ENCODE data around the gene SH3YL1.

The SH3YL1 gene

GRCh38 chr2:263774-264492, at the start of gene SH3YL1:
SH3YL1 (minus strand) TSS chr2:264032; CDS start chr2:263984, 48 bp downstream.
- DNase-seq (ENCODE audit: low read depth): peak; percentile 45

- no peak for DNase-seq (ENCODE audit: low read depth)
Observed at GRCh38 chr2:310994-311393, 47.2 kb upstream of the SH3YL1 start.

- DNase-seq (ENCODE audit: low read depth): no peak
Observed at GRCh38 chr2:309954-310510, 46.2 kb upstream of the SH3YL1 start.

- DNase-seq (ENCODE audit: low read depth): no peak
Observed at GRCh38 chr2:309148-309953, 45.5 kb upstream of the SH3YL1 start.

- DNase-seq (ENCODE audit: low read depth): no peak
Observed at GRCh38 chr2:305366-305765, 41.5 kb upstream of the SH3YL1 start.

GRCh38 chr2:296354-296753, 32.5 kb upstream of the SH3YL1 start:
- DNase-seq (ENCODE audit: low read depth): no peak

GRCh38 chr2:295090-295489, 31.3 kb upstream of the SH3YL1 start:
- no peak for DNase-seq (ENCODE audit: low read depth)

GRCh38 chr2:290090-290722, 26.4 kb upstream of the SH3YL1 start:
- no peak for DNase-seq (ENCODE audit: low read depth)

GRCh38 chr2:289362-290089, 25.7 kb upstream of the SH3YL1 start:
- no peak for DNase-seq (ENCODE audit: low read depth)

GRCh38 chr2:288758-289361, 25.0 kb upstream of the SH3YL1 start:
- DNase-seq (ENCODE audit: low read depth): no peak

- no peak for DNase-seq (ENCODE audit: low read depth)
Observed at GRCh38 chr2:287911-288757, 24.3 kb upstream of the SH3YL1 start, which contains the start of gene ALKAL2. ALKAL2 (minus strand) TSS chr2:288091; CDS start chr2:287835, 256 bp downstream.

- DNase-seq (ENCODE audit: low read depth): no peak
Observed at GRCh38 chr2:287471-287885, 23.6 kb upstream of the SH3YL1 start.

GRCh38 chr2:286774-287392, 23.1 kb upstream of the SH3YL1 start:
- no peak for DNase-seq (ENCODE audit: low read depth)

GRCh38 chr2:286035-286434, 22.2 kb upstream of the SH3YL1 start:
- DNase-seq (ENCODE audit: low read depth): no peak

- no peak for DNase-seq (ENCODE audit: low read depth)
Observed at GRCh38 chr2:285531-285930, 21.7 kb upstream of the SH3YL1 start.

GRCh38 chr2:284896-285492, 21.2 kb upstream of the SH3YL1 start:
- DNase-seq (ENCODE audit: low read depth): no peak

GRCh38 chr2:283996-284794, 20.4 kb upstream of the SH3YL1 start:
- DNase-seq (ENCODE audit: low read depth): no peak

- no peak for DNase-seq (ENCODE audit: low read depth)
Observed at GRCh38 chr2:282371-283263, 18.8 kb upstream of the SH3YL1 start.
